Breast epithelium (tissue), 3 donors: ENCODE results near the gene SETD3.

ENCODE experiments used
- CTCF ChIP-seq, 3 donors: fragments of 450-650 bp; IDR thresholded peaks; one replicate each; pipeline ENCODE4 v1.5.1; 2016 to 2017; ENCODE audit warnings: antibody characterized with exemption in 3 of 3, mild to moderate bottlenecking in 3 of 3, moderate library complexity in 3 of 3
- POLR2A ChIP-seq: fragments of 450-650 bp; IDR thresholded peaks from one replicate; pipeline ENCODE4 v1.6.1; 2016; ENCODE audit warnings: antibody characterized with exemption, mild to moderate bottlenecking, moderate library complexity

- TF ChIP-seq CTCF (IDR thresholded peaks at IDR 0.05) (no peak), POLR2A (peak; percentile 96)
Observed at GRCh38 chr14:99480917-99481744, 472 bp upstream of the SETD3 start, which contains the start of gene CCNK.
